Mucosa of descending colon (tissue), 3 donors: ENCODE results near the gene GLRA1. TPM values are rescaled to one million over a fixed set of nuclear protein-coding genes. Genes with fewer than 3 reads are reported as not detected.
"Not testable (repeated sequence)": the region's sequence is repeated elsewhere in the genome, so short reads cannot be mapped to it uniquely, and the experiment has no call there.

Experiments used
- ATAC-seq: fragments of 200-7000 bp; cut with Tn5 transposase; one replicate; pipeline ENCODE4 v1.9.1; 2020; ENCODE audit warnings: mild to moderate bottlenecking, moderate library complexity
- DNase-seq, 3 donors: peaks; one replicate each; pipeline ENCODE4 v3.0.0-alpha.2; 2020
- H3K36me3 ChIP-seq: fragments of 200-600 bp; one replicate; pipeline ENCODE4 v1.8.0; 2021; ENCODE audit warnings: low read depth, mild to moderate bottlenecking
- H3K4me1 ChIP-seq: fragments of 200-600 bp; one replicate; pipeline ENCODE4 v1.8.0; 2021; ENCODE audit warnings: low read depth, mild to moderate bottlenecking
- H3K4me3 ChIP-seq: fragments of 200-600 bp; one replicate; pipeline ENCODE4 v1.8.0; 2021; ENCODE audit warnings: mild to moderate bottlenecking
- H3K9me3 ChIP-seq: fragments of 200-600 bp; one replicate; pipeline ENCODE4 v1.8.0; 2021; ENCODE audit warnings: mild to moderate bottlenecking
- intact Hi-C, 2 donors: fragments of 100-400 bp; cut with DNase I in 1 of 2; cut with micrococcal nuclease in 1 of 2; formaldehyde crosslinking; loops; one replicate each; pipeline versions ENCODE4 v1.11.0 to v1.11.1; 2022; cut with DNase I, micrococcal nuclease
- total RNA-seq, 3 donors: library from RNA; stranded (reverse); fragmentation: NEBNext Ultra II Directional in 2 of 3; extraction: Animal tissue kit (Norgen Biotek cat#: 25700) in 2 of 3; gene quantifications; one replicate each; pipeline versions ENCODE4 v1.2.1 to v1.2.4, GENCODE V29; 2021 to 2023
- TF ChIP-seq, protein P1 (sequence below): fragments of 200-600 bp; IDR thresholded peaks from one replicate; pipeline ENCODE4 v1.8.0; 2022; ENCODE audit warnings: antibody characterized with exemption, mild to moderate bottlenecking
- donor health status: DM: no; HTN: no; CAD: no; lungs with moderate emphysema.
- donor health status: DM: no; HTN: no; CAD: no.
- donor health status: DM: no; HTN: yes; CAD: no.

The GLRA1 gene
- total RNA-seq, 3 donors from 2014 or later, result not detected

DNA sequence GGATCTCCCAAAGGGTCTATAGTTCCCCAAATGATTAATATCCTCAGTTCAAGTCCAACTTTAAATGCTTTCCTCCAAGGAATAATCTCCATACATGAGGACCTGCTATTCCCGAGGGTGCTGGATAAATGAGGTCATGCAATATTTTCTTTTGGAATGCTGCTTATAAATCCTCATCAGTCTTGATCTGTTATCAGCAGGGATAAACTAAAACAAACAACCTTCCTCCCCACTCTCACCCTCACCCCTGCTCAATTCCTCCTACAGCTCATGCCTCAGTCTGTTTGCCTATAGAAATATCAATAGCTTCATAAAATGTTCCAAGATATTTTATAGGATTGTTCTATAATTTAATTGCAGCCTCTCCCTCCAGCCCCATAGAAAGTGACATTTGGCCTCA is 61.1 kb downstream of the GLRA1 start:
- DNase-seq, result no peak
- H3K4me1 ChIP-seq, result no peaks in the 10 kb centered on the region
- no peaks in the 10 kb centered on the region for H3K36me3 ChIP-seq
- TF ChIP-seq, protein P1, sequence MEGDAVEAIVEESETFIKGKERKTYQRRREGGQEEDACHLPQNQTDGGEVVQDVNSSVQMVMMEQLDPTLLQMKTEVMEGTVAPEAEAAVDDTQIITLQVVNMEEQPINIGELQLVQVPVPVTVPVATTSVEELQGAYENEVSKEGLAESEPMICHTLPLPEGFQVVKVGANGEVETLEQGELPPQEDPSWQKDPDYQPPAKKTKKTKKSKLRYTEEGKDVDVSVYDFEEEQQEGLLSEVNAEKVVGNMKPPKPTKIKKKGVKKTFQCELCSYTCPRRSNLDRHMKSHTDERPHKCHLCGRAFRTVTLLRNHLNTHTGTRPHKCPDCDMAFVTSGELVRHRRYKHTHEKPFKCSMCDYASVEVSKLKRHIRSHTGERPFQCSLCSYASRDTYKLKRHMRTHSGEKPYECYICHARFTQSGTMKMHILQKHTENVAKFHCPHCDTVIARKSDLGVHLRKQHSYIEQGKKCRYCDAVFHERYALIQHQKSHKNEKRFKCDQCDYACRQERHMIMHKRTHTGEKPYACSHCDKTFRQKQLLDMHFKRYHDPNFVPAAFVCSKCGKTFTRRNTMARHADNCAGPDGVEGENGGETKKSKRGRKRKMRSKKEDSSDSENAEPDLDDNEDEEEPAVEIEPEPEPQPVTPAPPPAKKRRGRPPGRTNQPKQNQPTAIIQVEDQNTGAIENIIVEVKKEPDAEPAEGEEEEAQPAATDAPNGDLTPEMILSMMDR, result no peak
- intact Hi-C loops, result no loop called here
- H3K4me3 ChIP-seq, result no peak overlapping the region
- ATAC-seq, result no peak
- no peaks in the 10 kb centered on the region for H3K9me3 ChIP-seq

DNA sequence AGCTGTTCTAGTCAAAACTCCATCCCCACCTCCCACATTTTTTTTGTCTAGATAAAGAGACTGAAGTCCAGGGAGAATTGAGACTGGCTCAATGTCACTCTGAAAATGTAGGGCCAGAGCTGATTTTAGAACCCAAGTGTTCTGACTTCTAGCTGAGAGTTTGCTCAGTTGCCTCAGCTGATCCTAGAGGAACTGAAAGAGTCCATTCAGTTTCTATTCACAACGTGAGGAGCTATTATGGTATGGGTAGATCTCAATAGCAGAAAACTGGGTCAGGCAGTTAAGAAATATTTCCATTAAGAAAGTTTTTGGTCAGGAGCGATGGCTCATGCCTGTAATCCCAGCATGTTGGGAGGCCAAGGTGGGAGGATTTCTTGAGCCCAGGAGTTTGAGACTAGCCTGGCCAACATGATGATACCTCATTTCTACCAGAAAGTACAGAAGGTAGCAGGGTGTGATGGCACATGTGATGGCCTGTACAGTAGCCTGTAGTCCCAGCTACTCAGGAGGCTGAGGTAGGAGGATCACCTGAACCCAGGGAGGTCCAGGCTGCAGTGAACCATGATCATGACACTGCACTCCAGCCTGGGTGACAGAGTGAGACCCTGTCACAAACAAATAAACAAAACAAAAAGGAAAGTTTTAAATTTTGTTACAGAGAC is 61.7 kb downstream of the GLRA1 start:
- TF ChIP-seq, protein P1, result no peak
- intact Hi-C loops, result no loop called here
- no peak for ATAC-seq
- DNase-seq, result no peak
- no peaks in the 10 kb centered on the region for H3K4me1 ChIP-seq
- H3K4me3 ChIP-seq, result no peak overlapping the region
- H3K9me3 ChIP-seq, result no peaks in the 10 kb centered on the region
- no peaks in the 10 kb centered on the region for H3K36me3 ChIP-seq

DNA sequence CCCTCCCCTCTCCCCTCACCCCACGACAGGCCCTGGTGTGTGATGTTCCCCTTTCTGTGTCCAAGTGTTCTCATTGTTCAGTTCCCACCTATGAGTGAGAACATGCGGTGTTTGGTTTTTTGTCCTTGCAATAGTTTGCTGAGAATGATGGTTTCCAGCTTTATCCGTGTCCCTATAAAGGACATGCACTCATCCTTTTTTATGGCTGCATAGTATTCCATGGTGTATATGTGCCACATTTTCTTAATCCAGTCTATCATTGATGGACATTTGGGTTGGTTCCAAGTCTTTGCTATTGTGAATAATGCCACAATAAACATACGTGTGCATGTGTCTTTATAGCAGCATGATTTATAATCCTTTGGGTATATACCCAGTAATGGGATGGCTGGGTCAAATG is 63.8 kb downstream of the GLRA1 start:
- H3K9me3 ChIP-seq, DNase-seq, H3K4me1 ChIP-seq, H3K4me3 ChIP-seq, H3K36me3 ChIP-seq, ATAC-seq, intact Hi-C loops: not testable (repeated sequence)

DNA sequence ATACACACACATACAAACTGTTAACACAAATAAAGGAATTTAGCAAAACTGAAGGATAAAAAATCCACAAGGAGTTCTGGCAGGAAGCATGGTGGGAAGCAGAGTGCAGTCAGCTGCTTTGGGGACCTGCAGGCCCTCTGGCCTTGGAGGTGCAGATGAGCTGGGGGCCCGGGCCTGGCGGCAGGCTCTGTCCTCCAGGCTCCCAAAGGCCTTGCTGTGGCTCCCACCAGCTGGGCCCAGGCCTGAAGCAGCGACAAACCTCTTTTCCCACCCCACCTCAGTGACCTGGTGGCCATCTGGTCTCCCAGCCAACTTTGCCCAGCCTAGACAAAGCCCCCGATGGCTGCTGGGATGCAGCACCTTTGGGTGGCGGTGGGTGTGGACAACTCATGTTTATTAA is 67.8 kb downstream of the GLRA1 start:
- no peaks in the 10 kb centered on the region for H3K4me1 ChIP-seq
- TF ChIP-seq, protein P1, result no peak
- intact Hi-C loops, result no loop called here
- no peaks in the 10 kb centered on the region for H3K36me3 ChIP-seq
- no peaks in the 10 kb centered on the region for H3K9me3 ChIP-seq
- H3K4me3 ChIP-seq, result no peak overlapping the region
- DNase-seq (no peak), ATAC-seq (no peak)

DNA sequence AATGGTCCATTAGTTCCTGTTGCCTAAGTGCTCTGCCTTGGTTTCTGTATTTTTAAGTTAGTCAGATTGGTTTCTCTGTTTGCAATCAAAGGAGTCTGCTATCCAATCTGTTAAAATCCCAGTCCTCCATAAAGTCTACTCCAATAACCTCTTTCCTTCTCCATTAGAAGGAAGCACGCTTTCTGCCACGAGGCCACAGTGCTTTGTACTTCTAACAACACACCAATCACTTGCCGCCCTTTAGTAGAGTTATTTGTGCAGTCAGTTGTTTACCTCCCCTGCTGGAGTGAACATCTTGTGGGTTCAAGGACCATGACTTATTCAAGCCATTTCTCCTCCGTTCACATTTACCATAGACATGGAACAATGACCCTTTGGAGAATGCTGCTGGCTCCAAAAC is 69.0 kb downstream of the GLRA1 start:
- Histone ChIP-seq H3K4me3 (no peak overlapping the region), H3K4me1 (no peaks in the 10 kb centered on the region), H3K9me3 (no peaks in the 10 kb centered on the region), H3K36me3 (no peaks in the 10 kb centered on the region)
- DNase-seq, result no peak
- no peak for ATAC-seq
- TF ChIP-seq, protein P1, result no peak
- intact Hi-C loops, result no loop called here

DNA sequence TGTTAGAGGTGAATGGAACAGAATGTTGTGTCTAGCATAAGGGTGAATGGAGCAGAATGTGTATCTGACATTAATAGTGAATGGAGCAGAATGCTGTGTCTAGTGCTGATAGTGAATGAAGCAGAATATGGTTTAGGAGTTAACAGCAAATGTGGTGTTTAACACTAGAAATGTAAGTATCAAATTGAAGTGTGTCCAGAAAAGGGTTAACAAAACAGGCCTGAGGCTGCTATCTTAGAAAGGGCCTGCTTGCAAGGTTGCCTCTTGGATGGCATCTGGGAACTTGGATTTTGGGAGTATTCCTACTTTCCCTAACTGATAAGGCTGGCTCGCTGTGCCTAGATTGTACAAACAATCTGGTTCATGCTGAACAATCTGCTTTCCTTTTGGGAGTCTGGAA is 76.8 kb downstream of the GLRA1 start:
- H3K4me1 ChIP-seq, result no peaks in the 10 kb centered on the region
- DNase-seq (no peak), ATAC-seq (no peak)
- TF ChIP-seq, protein P1, result no peak
- no peak overlapping the region for H3K4me3 ChIP-seq
- intact Hi-C loops, result no loop called here
- no peaks in the 10 kb centered on the region for H3K36me3 ChIP-seq
- no peaks in the 10 kb centered on the region for H3K9me3 ChIP-seq
